Measurements from ENCODE around the gene KIF24.

GRCh38 chr9:34374905-34375552, 46.0 kb upstream of the KIF24 start:
- TF ChIP-seq CTCF (IDR thresholded peaks at IDR 0.05; ENCODE audit: poor library complexity) (no peak), EZH2 (IDR thresholded peaks at IDR 0.05; ENCODE audit: borderline replicate concordance) (no peak), EZH2phosphoT487 (IDR thresholded peaks at IDR 0.05; ENCODE audit: low read depth, severe bottlenecking, unreplicated experiment) (no peak)
